Stomach (tissue), 9 donors: ENCODE measurements around the gene OS9. TPM values are rescaled to one million over a fixed set of nuclear protein-coding genes. Genes with fewer than 3 reads are reported as not detected.

ENCODE experiments used
- DNase-seq, 2 donors: peaks; one replicate each; pipeline versions ENCODE4 v3.0.0 to v3.0.0-alpha.2; 2013 to 2019
- H3K27ac ChIP-seq, 5 donors: fragments of 200-600 bp in 4 of 5; sonication (generic) in 4 of 5; one replicate each; pipeline ENCODE4 v1.5.1; 2013 to 2019; ENCODE audit warnings: mild to moderate bottlenecking in 1 of 5, moderate library complexity in 1 of 5
- H3K27me3 ChIP-seq, 3 donors: fragments of 200-600 bp; sonication (generic); one replicate each; pipeline ENCODE4 v1.5.1; 2017 to 2019; ENCODE audit warnings: mixed run types in 1 of 3
- H3K36me3 ChIP-seq, 4 donors: fragments of 200-600 bp; sonication (generic); 1 replicate in 3 of 4; 2 replicates in 1 of 4; pipeline ENCODE4 v1.5.1; 2016 to 2019
- H3K4me1 ChIP-seq, 4 donors: fragments of 200-600 bp; sonication (generic); one replicate each; pipeline ENCODE4 v1.5.1; 2016 to 2019
- H3K4me3 ChIP-seq, 4 donors: fragments of 200-600 bp; sonication (generic) in 3 of 4; one replicate each; pipeline ENCODE4 v1.5.1; 2016 to 2019; ENCODE audit warnings: mild to moderate bottlenecking in 1 of 4
- H3K9me3 ChIP-seq, 4 donors: fragments of 200-600 bp; sonication (generic); one replicate each; pipeline ENCODE4 v1.5.1; 2016 to 2019
- CTCF ChIP-seq, 7 experiments: fragments of 450-650 bp in 4 of 7; fragments of 200-600 bp in 3 of 7; sonication (generic) in 3 of 7; IDR thresholded peaks; one replicate each; pipeline ENCODE4 v1.5.1; 2016 to 2019; ENCODE audit warnings: antibody characterized with exemption in 7 of 7, control low read depth in 2 of 7, mild to moderate bottlenecking in 1 of 7
- EP300 ChIP-seq: sonication (generic); formaldehyde crosslinking; IDR thresholded peaks from one replicate; pipeline ENCODE4 v1.6.1; 2017; ENCODE audit warnings: antibody characterized with exemption
- POLR2A ChIP-seq, 4 donors: fragments of 450-650 bp; IDR thresholded peaks; one replicate each; pipeline ENCODE4 v1.6.1; 2016; ENCODE audit warnings: antibody characterized with exemption in 4 of 4, control low read depth in 2 of 4, mild to moderate bottlenecking in 1 of 4, moderate library complexity in 1 of 4
- POLR2AphosphoS5 ChIP-seq, 3 donors: sonication (generic); formaldehyde crosslinking; IDR thresholded peaks; one replicate each; pipeline ENCODE4 v1.6.1; 2016; ENCODE audit warnings: antibody characterized with exemption in 3 of 3
- WGBS, 5 donors: extraction: QIAGEN DNeasy Blood & Tissue Kit in 3 of 5; methylation state at CpG; one replicate each; pipeline versions ENCODE4 v1.1.5 to v1.1.7; 2013 to 2018; 5-methylcytosine and 5-hydroxymethylcytosine counted together
- intact Hi-C: fragments of 100-400 bp; cut with DNase I; formaldehyde crosslinking; loops from one replicate; pipeline ENCODE4 v1.15.1; 2023; ENCODE audit warnings: low total_unique reads
- polyA plus RNA-seq, 3 donors: library from polyadenylated mRNA; stranded (reverse); fragments of 200-250 nt; gene quantifications; one replicate each; pipeline ENCODE4 v1.2.3, GENCODE V29; 2013
- total RNA-seq, 5 donors: library from RNA; depleted of rRNA; stranded (reverse); fragments of >200 nt; gene quantifications; one replicate each; pipeline versions ENCODE4 v1.1.0 to v1.2.3, GENCODE V29; 2014 to 2016
- donor health status: healthy with polysubstance abuse.
- donor health status: Bipolar disorder and iron deficiency.
- donor health status: healthy.

The OS9 gene
- total and polyA plus RNA-seq, 8 donors, result 85.8 to 408 (median 169) TPM

GRCh38 chr12:57752668-57753000 is 58.7 kb downstream of the OS9 start:
- H3K4me1 ChIP-seq, result peaks cover 27 to 53% (median 47%) of the 10 kb centered on the region in 4 donors
- H3K36me3 ChIP-seq, result peaks cover 16 to 38% (median 34%) of the 10 kb centered on the region in 4 donors
- H3K9me3 ChIP-seq, result no peaks in the 10 kb centered on the region
- TF ChIP-seq CTCF (IDR thresholded peaks at IDR 0.05) (no peak), POLR2A (IDR thresholded peaks at IDR 0.05) (no peak), EP300 (no peak), POLR2AphosphoS5 (IDR thresholded peaks at IDR 0.05) (no peak)
- WGBS, 5 donors, result 0 to 4% (median 1%) methylated on average over 5 of the region's 5 CpGs
- H3K27ac ChIP-seq, result peak overlapping the region; percentile 74 to 91 (median 89)
- H3K27me3 ChIP-seq, result no peaks in the 10 kb centered on the region
- peak overlapping the region; percentile 61 to 81 (median 72) for H3K4me3 ChIP-seq
- intact Hi-C loops, result no loop called here
- DNase-seq, result no peak

- TF ChIP-seq POLR2AphosphoS5 (IDR thresholded peaks at IDR 0.05) (no peak), EP300 (no peak), CTCF (IDR thresholded peaks at IDR 0.05) (no peak), POLR2A (IDR thresholded peaks at IDR 0.05) (no peak)
- no peaks in the 10 kb centered on the region for H3K27me3 ChIP-seq
- H3K27ac ChIP-seq, result peak overlapping the region in 3 of 5 donors; percentile 73 to 83 (median 82)
- no peak for DNase-seq
- intact Hi-C loops, result no loop called here
- peaks cover 27 to 53% (median 47%) of the 10 kb centered on the region in 4 donors for H3K4me1 ChIP-seq
- peaks cover 7 to 38% (median 34%) of the 10 kb centered on the region in 4 donors for H3K36me3 ChIP-seq
- 18 to 45% (median 41%) methylated on average over 1 of the region's 1 CpG for WGBS, 5 donors
- H3K9me3 ChIP-seq, result no peaks in the 10 kb centered on the region
- no peak overlapping the region for H3K4me3 ChIP-seq
These were observed 59.9 kb downstream of the OS9 start for GRCh38 chr12:57753756-57754337.

GRCh38 chr12:57754411-57755193 is 60.7 kb downstream of the OS9 start, which contains the start of gene MARCHF9:
Gene MARCHF9, plus strand, starts transcription at chr12:57755103. Its CDS starts 426 bp downstream, at chr12:57755529.
- peak within 1 kb of the TSS; percentile 70 to 83 (median 80) for H3K27ac ChIP-seq
- intact Hi-C loops, result no loop called here
- peak in 1 of 7 experiments; percentile 4 for TF ChIP-seq CTCF (IDR thresholded peaks at IDR 0.05)
- TF ChIP-seq POLR2A (IDR thresholded peaks at IDR 0.05), result no peak
- TF ChIP-seq POLR2AphosphoS5 (IDR thresholded peaks at IDR 0.05), result peak in 1 of 3 donors; percentile 19
- no peak for TF ChIP-seq EP300
- peak within 1 kb of the TSS; percentile 66 to 88 (median 78) for H3K4me3 ChIP-seq
- H3K9me3 ChIP-seq, result no peaks in the 10 kb centered on the region
- peak; percentile 72 to 93 for DNase-seq
- no peaks in the 10 kb centered on the region for H3K27me3 ChIP-seq
- 1 to 3% (median 1%) methylated on average over 21 to 39 of the region's 41 CpGs for WGBS, 5 donors
- H3K4me1 ChIP-seq, result peaks cover 27 to 53% (median 47%) of the 10 kb centered on the region in 4 donors
- peaks cover 7 to 34% (median 32%) of the 10 kb centered on the region in 4 donors for H3K36me3 ChIP-seq

- intact Hi-C loops, result no loop called here
- TF ChIP-seq EP300 (no peak), POLR2A (IDR thresholded peaks at IDR 0.05) (no peak), POLR2AphosphoS5 (IDR thresholded peaks at IDR 0.05) (no peak), CTCF (IDR thresholded peaks at IDR 0.05) (no peak)
- peaks cover 7 to 29% (median 26%) of the 10 kb centered on the region in 4 donors for H3K36me3 ChIP-seq
- peak overlapping the region; percentile 70 to 83 (median 80) for H3K27ac ChIP-seq
- H3K27me3 ChIP-seq, result no peaks in the 10 kb centered on the region
- peak overlapping the region; percentile 66 to 88 (median 78) for H3K4me3 ChIP-seq
- no peak for DNase-seq
- peaks cover 27 to 53% (median 47%) of the 10 kb centered on the region in 4 donors for H3K4me1 ChIP-seq
- 0 to 2% (median 1%) methylated on average over 5 to 27 of the region's 34 CpGs for WGBS, 5 donors
- no peaks in the 10 kb centered on the region for H3K9me3 ChIP-seq
These were observed 61.2 kb downstream of the OS9 start for GRCh38 chr12:57755194-57755453.
